ENCODE results near the gene DCLK1. TPM values are rescaled to one million over a fixed set of nuclear protein-coding genes. Genes with fewer than 3 reads are reported as not detected.

The DCLK1 gene
- total and polyA plus RNA-seq, 2 experiments from 2014 or later: 0.16 to 2.9 TPM

DNA sequence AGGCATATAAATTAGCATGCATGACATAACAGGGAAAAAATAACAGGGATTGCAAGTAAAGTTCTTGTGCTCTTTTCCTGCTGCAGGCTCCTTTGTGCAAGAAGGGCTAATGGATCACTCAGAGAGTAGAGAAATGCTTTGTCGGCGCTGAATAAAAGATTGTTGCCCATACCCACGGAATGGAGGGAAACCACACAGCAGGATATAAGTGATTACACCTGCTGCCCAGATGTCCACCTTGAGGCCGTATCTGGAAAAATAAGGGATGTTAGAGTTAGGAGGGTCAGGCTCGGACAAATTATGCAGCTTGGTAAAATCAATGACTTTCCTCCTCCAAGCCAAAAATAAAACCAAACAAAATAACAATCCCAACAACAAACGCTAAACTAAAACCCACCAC, 322.3 kb downstream of the DCLK1 start:
- H3K4me3 ChIP-seq: no peak overlapping the region
- peaks cover 1% of the 10 kb centered on the region for H3K4me1 ChIP-seq (ENCODE audit: insufficient read depth)
- no peaks in the 10 kb centered on the region for H3K36me3 ChIP-seq (replicated peaks; ENCODE audit: insufficient read depth, low read depth)
- TF ChIP-seq EZH2phosphoT487 (IDR thresholded peaks at IDR 0.05; ENCODE audit: low read depth, severe bottlenecking, unreplicated experiment) (no peak), EZH2 (IDR thresholded peaks at IDR 0.05; ENCODE audit: borderline replicate concordance) (no peak)
- TF ChIP-seq, protein P1, sequence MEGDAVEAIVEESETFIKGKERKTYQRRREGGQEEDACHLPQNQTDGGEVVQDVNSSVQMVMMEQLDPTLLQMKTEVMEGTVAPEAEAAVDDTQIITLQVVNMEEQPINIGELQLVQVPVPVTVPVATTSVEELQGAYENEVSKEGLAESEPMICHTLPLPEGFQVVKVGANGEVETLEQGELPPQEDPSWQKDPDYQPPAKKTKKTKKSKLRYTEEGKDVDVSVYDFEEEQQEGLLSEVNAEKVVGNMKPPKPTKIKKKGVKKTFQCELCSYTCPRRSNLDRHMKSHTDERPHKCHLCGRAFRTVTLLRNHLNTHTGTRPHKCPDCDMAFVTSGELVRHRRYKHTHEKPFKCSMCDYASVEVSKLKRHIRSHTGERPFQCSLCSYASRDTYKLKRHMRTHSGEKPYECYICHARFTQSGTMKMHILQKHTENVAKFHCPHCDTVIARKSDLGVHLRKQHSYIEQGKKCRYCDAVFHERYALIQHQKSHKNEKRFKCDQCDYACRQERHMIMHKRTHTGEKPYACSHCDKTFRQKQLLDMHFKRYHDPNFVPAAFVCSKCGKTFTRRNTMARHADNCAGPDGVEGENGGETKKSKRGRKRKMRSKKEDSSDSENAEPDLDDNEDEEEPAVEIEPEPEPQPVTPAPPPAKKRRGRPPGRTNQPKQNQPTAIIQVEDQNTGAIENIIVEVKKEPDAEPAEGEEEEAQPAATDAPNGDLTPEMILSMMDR (IDR thresholded peaks at IDR 0.05; ENCODE audit: poor library complexity): no peak
- no peak for DNase-seq (ENCODE audit: low spot score)
- 74% methylated on average over 6 of the region's 6 CpGs for WGBS (ENCODE audit: low lambda C conversion rate, missing lambda C conversion rate)
- no peaks in the 10 kb centered on the region for H3K9me2 ChIP-seq (replicated peaks; ENCODE audit: insufficient read depth)
- no peak overlapping the region for H3K27ac ChIP-seq
- no peaks in the 10 kb centered on the region for H3K9me3 ChIP-seq (ENCODE audit: low read depth)
- no peaks in the 10 kb centered on the region for H3K79me2 ChIP-seq
- H2AFZ ChIP-seq: no peak overlapping the region
- H4K20me1 ChIP-seq (ENCODE audit: insufficient read depth, poor library complexity, severe bottlenecking): no peaks in the 10 kb centered on the region
- no peak overlapping the region for H3K4me2 ChIP-seq
- no peaks in the 10 kb centered on the region for H3K27me3 ChIP-seq

DNA sequence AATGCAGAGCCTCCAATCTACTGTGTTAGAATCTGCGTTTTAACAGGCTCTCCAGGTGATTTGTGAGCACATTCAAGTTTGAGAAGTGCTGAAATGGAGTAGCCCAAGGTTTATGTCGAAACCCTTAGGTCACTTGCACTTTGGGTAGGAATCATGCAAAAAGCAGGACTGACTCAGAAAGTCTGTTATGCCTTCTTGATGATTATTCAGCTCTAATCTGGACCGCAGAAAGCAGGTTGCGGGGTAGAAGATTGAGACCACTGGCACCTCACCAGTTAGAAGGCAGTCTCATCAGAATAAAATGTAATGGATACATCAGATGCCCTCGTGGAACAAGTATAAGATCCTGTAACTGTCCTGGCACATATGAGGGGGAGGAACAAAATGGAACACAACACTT, 326.3 kb downstream of the DCLK1 start:
- Histone ChIP-seq H3K4me3 (no peak overlapping the region), H3K9me3 (ENCODE audit: low read depth) (no peaks in the 10 kb centered on the region), H3K9me2 (replicated peaks; ENCODE audit: insufficient read depth) (no peaks in the 10 kb centered on the region), H3K27me3 (no peaks in the 10 kb centered on the region), H3K4me2 (no peak overlapping the region), H3K27ac (no peak overlapping the region), H3K36me3 (replicated peaks; ENCODE audit: insufficient read depth, low read depth) (no peaks in the 10 kb centered on the region), H3K79me2 (no peaks in the 10 kb centered on the region), H3K4me1 (ENCODE audit: insufficient read depth) (no peaks in the 10 kb centered on the region), H2AFZ (no peak overlapping the region), H4K20me1 (ENCODE audit: insufficient read depth, poor library complexity, severe bottlenecking) (no peaks in the 10 kb centered on the region)
- TF ChIP-seq EZH2 (IDR thresholded peaks at IDR 0.05; ENCODE audit: borderline replicate concordance) (no peak), EZH2phosphoT487 (IDR thresholded peaks at IDR 0.05; ENCODE audit: low read depth, severe bottlenecking, unreplicated experiment) (no peak)
- TF ChIP-seq, protein P1 (IDR thresholded peaks at IDR 0.05; ENCODE audit: poor library complexity): no peak
- 90% methylated on average over 5 of the region's 5 CpGs for WGBS (ENCODE audit: low lambda C conversion rate, missing lambda C conversion rate)
- DNase-seq (ENCODE audit: low spot score): no peak

DNA sequence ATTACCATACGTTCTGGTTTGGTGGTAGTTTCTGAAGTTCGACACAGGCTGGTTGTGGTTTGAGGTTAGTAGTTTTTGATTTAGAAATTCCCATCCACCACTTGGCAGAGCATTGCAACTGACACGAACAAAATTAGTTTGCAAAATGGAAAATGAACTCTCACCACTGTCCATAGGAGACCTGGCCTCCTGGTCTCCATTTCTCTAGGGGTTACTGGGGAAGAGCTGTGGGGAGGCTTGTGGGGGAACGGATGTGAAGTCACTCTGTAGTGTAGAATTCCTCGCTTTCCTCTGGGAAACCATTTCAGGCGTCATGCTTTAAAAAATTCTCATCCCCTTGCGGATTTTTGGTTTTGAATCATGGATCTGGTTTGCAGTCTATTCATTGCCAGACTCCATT, 333.2 kb downstream of the DCLK1 start:
- no peaks in the 10 kb centered on the region for H3K36me3 ChIP-seq (replicated peaks; ENCODE audit: insufficient read depth, low read depth)
- DNase-seq (ENCODE audit: low spot score): no peak
- H3K9me2 ChIP-seq (replicated peaks; ENCODE audit: insufficient read depth): no peaks in the 10 kb centered on the region
- WGBS (ENCODE audit: low lambda C conversion rate, missing lambda C conversion rate): 87% methylated on average over 7 of the region's 7 CpGs
- H4K20me1 ChIP-seq (ENCODE audit: insufficient read depth, poor library complexity, severe bottlenecking): no peaks in the 10 kb centered on the region
- H2AFZ ChIP-seq: no peak overlapping the region
- TF ChIP-seq, protein P1 (IDR thresholded peaks at IDR 0.05; ENCODE audit: poor library complexity): no peak
- TF ChIP-seq EZH2phosphoT487 (IDR thresholded peaks at IDR 0.05; ENCODE audit: low read depth, severe bottlenecking, unreplicated experiment) (no peak), EZH2 (IDR thresholded peaks at IDR 0.05; ENCODE audit: borderline replicate concordance) (no peak)
- H3K27ac ChIP-seq: no peak overlapping the region
- no peak overlapping the region for H3K4me3 ChIP-seq
- no peaks in the 10 kb centered on the region for H3K79me2 ChIP-seq
- H3K9me3 ChIP-seq (ENCODE audit: low read depth): no peaks in the 10 kb centered on the region
- no peaks in the 10 kb centered on the region for H3K27me3 ChIP-seq
- H3K4me2 ChIP-seq: no peak overlapping the region
- H3K4me1 ChIP-seq (ENCODE audit: insufficient read depth): peaks cover 9% of the 10 kb centered on the region

DNA sequence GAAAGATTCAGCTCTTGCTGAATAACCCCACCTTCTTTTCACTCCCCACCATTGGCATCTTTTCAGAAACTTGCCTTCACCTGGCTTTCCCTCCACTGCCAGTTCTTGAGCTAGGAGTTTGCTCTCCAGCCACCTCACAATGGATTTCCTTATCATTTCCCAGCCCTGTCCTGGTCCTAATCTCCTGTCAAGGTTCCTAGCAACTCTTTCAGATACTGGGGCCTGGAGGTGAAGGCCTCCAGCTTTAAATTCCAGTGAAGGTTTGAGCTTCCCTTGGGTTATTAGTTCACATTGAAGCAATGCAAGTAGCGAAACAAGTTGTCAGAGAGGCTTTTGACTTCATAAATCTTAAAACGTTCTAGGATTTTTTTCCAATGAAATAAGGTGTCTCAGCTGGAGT, 333.9 kb downstream of the DCLK1 start:
- 43% methylated on average over 2 of the region's 2 CpGs for WGBS (ENCODE audit: low lambda C conversion rate, missing lambda C conversion rate)
- Histone ChIP-seq H3K27ac (peak overlapping the region; percentile 17), H3K4me1 (ENCODE audit: insufficient read depth) (peaks cover 9% of the 10 kb centered on the region), H3K79me2 (no peaks in the 10 kb centered on the region), H3K9me3 (ENCODE audit: low read depth) (no peaks in the 10 kb centered on the region), H4K20me1 (ENCODE audit: insufficient read depth, poor library complexity, severe bottlenecking) (no peaks in the 10 kb centered on the region), H3K9me2 (replicated peaks; ENCODE audit: insufficient read depth) (no peaks in the 10 kb centered on the region), H2AFZ (no peak overlapping the region), H3K27me3 (no peaks in the 10 kb centered on the region), H3K36me3 (replicated peaks; ENCODE audit: insufficient read depth, low read depth) (no peaks in the 10 kb centered on the region), H3K4me3 (no peak overlapping the region), H3K4me2 (no peak overlapping the region)
- TF ChIP-seq EZH2 (IDR thresholded peaks at IDR 0.05; ENCODE audit: borderline replicate concordance) (no peak), EZH2phosphoT487 (IDR thresholded peaks at IDR 0.05; ENCODE audit: low read depth, severe bottlenecking, unreplicated experiment) (no peak)
- TF ChIP-seq, protein P1 (IDR thresholded peaks at IDR 0.05; ENCODE audit: poor library complexity): no peak
- DNase-seq (ENCODE audit: low spot score): no peak

Measured in hepatocyte (in vitro differentiated cells).